Measurements from ENCODE around the gene ADAMTS14. TPM values are rescaled to one million over a fixed set of nuclear protein-coding genes. Genes with fewer than 3 reads are reported as not detected.

ADAMTS14 gene
- total RNA-seq, 1 donor from 2014 or later, result 29.8 TPM

DNA sequence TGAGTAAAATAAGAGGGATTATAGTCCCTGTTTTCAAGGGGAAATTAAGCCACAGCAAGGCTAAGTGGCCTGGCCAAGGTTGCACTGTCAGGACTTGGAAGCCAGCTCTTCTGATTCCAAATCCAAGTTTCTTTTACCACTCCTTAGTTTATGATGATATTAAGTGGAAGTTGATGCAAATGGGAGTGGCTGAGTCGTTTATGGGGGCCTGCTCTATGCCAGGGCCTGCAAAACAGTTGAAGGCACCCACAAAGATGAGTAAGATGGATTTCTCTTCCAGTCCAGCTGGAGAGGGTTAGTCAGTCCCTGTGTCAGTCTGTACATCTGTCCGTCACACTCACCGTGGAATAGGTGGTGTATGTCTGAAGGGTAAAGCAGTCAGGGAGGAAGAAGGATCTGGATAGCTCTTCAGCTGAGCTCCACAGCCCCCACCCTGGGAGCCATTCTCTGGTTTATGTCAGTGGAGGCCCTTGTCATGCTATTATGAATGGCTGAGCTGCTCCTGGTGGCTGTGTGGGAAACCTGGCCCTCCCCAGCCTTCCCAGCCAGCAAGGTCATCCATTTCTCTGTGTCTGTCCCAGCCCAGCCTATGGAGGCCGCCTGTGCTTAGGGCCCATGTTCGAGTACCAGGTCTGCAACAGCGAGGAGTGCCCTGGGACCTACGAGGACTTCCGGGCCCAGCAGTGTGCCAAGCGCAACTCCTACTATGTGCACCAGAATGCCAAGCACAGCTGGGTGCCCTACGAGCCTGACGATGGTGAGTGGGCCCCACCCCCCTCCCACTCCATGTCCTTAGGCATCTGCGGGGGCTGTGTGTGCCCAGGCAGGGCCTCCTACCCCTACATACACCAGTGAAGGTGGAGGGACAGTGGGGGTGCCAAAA lies 68.3 kb downstream of the ADAMTS14 start:
- no peak for DNase-seq
- H3K27me3 Mint-ChIP-seq (ENCODE audit: unreplicated experiment), result peaks cover 9% of the 10 kb centered on the region
- H3K36me3 Mint-ChIP-seq (ENCODE audit: unreplicated experiment), result peaks cover 9% of the 10 kb centered on the region
- peaks cover 4% of the 10 kb centered on the region for H3K4me1 Mint-ChIP-seq (ENCODE audit: low read depth, unreplicated experiment)
- no peak overlapping the region for H3K27ac Mint-ChIP-seq (ENCODE audit: unreplicated experiment)
- H3K4me3 Mint-ChIP-seq (ENCODE audit: unreplicated experiment), result no peak overlapping the region
- TF ChIP-seq, protein P1, sequence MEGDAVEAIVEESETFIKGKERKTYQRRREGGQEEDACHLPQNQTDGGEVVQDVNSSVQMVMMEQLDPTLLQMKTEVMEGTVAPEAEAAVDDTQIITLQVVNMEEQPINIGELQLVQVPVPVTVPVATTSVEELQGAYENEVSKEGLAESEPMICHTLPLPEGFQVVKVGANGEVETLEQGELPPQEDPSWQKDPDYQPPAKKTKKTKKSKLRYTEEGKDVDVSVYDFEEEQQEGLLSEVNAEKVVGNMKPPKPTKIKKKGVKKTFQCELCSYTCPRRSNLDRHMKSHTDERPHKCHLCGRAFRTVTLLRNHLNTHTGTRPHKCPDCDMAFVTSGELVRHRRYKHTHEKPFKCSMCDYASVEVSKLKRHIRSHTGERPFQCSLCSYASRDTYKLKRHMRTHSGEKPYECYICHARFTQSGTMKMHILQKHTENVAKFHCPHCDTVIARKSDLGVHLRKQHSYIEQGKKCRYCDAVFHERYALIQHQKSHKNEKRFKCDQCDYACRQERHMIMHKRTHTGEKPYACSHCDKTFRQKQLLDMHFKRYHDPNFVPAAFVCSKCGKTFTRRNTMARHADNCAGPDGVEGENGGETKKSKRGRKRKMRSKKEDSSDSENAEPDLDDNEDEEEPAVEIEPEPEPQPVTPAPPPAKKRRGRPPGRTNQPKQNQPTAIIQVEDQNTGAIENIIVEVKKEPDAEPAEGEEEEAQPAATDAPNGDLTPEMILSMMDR (IDR thresholded peaks at IDR 0.05; ENCODE audit: partially characterized antibody, unreplicated experiment), result no peak
- no peaks in the 10 kb centered on the region for H3K9me3 Mint-ChIP-seq (ENCODE audit: unreplicated experiment)

GRCh38 chr10:70742537-70743429 lies 70.5 kb downstream of the ADAMTS14 start:
- H3K27me3 Mint-ChIP-seq (ENCODE audit: unreplicated experiment), result peaks cover 4% of the 10 kb centered on the region
- peaks cover 8% of the 10 kb centered on the region for H3K4me1 Mint-ChIP-seq (ENCODE audit: low read depth, unreplicated experiment)
- no peak for DNase-seq
- H3K9me3 Mint-ChIP-seq (ENCODE audit: unreplicated experiment), result peaks cover 4% of the 10 kb centered on the region
- H3K4me3 Mint-ChIP-seq (ENCODE audit: unreplicated experiment), result no peak overlapping the region
- H3K36me3 Mint-ChIP-seq (ENCODE audit: unreplicated experiment), result peaks cover 16% of the 10 kb centered on the region
- H3K27ac Mint-ChIP-seq (ENCODE audit: unreplicated experiment), result no peak overlapping the region
- TF ChIP-seq, protein P1 (IDR thresholded peaks at IDR 0.05; ENCODE audit: partially characterized antibody, unreplicated experiment), result no peak

DNA sequence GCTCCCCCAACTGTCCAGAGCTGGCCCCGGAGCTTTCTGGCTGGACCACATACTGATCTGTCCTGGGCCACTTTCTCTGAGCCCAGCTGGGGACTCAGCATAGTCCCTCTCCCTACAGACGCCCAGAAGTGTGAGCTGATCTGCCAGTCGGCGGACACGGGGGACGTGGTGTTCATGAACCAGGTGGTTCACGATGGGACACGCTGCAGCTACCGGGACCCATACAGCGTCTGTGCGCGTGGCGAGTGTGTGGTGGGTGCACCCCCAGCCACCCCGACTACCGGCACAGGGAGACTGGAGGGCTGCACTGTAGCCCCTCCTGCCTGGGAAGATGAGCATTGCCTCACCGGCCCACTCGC lies 71.1 kb downstream of the ADAMTS14 start:
- Mint-ChIP-seq H3K27ac (ENCODE audit: unreplicated experiment) (no peak overlapping the region), H3K4me3 (ENCODE audit: unreplicated experiment) (no peak overlapping the region), H3K36me3 (ENCODE audit: unreplicated experiment) (peaks cover 16% of the 10 kb centered on the region), H3K27me3 (ENCODE audit: unreplicated experiment) (peaks cover 4% of the 10 kb centered on the region), H3K9me3 (ENCODE audit: unreplicated experiment) (peaks cover 4% of the 10 kb centered on the region), H3K4me1 (ENCODE audit: low read depth, unreplicated experiment) (peaks cover 6% of the 10 kb centered on the region)
- TF ChIP-seq, protein P1 (IDR thresholded peaks at IDR 0.05; ENCODE audit: partially characterized antibody, unreplicated experiment), result no peak
- DNase-seq, result no peak

DNA sequence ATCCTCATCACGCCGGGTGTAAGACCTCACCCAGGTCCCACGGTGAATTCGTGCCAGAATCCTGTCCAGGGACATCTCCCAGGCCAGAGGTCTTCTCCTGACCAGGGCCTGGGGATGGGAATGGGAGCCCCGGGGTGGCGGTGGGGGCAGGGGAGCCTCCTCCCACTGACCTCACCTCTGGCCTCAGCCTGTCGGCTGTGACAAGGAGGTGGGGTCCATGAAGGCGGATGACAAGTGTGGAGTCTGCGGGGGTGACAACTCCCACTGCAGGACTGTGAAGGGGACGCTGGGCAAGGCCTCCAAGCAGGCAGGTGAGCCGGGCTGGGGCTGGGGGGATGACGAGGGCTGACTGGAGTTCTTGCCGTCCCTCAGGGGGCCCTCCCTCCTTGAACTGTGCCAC lies 71.6 kb downstream of the ADAMTS14 start:
- peaks cover 4% of the 10 kb centered on the region for H3K27me3 Mint-ChIP-seq (ENCODE audit: unreplicated experiment)
- H3K36me3 Mint-ChIP-seq (ENCODE audit: unreplicated experiment), result peaks cover 16% of the 10 kb centered on the region
- no peak overlapping the region for H3K27ac Mint-ChIP-seq (ENCODE audit: unreplicated experiment)
- H3K4me3 Mint-ChIP-seq (ENCODE audit: unreplicated experiment), result no peak overlapping the region
- TF ChIP-seq, protein P1 (IDR thresholded peaks at IDR 0.05; ENCODE audit: partially characterized antibody, unreplicated experiment), result no peak
- peaks cover 6% of the 10 kb centered on the region for H3K4me1 Mint-ChIP-seq (ENCODE audit: low read depth, unreplicated experiment)
- peaks cover 4% of the 10 kb centered on the region for H3K9me3 Mint-ChIP-seq (ENCODE audit: unreplicated experiment)
- no peak for DNase-seq

All from glutamatergic neuron (in vitro differentiated cells).